Measurements from ENCODE around the gene SIRT4. TPM values are rescaled to one million over a fixed set of nuclear protein-coding genes. Genes with fewer than 3 reads are reported as not detected.

SIRT4 gene
- total and polyA plus RNA-seq, 3 experiments from 2014 or later, result 0.68 to 1.9 (median 1.8) TPM

DNA sequence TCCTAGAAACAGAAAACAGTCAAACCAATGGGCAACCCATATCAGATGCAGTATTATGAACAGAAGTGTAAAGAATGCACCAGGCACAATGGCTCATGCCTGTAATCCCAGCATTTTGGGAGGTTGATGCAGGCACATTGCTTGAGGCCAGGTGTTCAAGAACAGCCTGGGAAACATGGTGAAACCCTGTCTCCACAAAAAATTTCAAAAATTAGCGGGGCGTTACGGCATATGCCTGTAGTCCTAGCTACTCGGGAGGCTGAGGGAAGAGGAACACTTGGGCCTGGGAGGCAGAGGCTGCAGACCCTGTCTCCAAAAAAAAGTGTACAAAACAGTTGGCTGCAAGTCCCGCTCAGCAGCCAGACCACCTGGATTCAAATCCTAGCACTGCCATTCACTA, 41.5 kb upstream of the SIRT4 start:
- no peaks in the 10 kb centered on the region for H3K9me3 ChIP-seq (ENCODE audit: low read length)
- H3K27ac Mint-ChIP-seq, result peak overlapping the region; percentile 12 to 93 (median 80)
- H3K27me3 Mint-ChIP-seq, result no peaks in the 10 kb centered on the region
- H3K4me3 Mint-ChIP-seq, result peak overlapping the region; percentile 24 to 94 (median 64)
- H3K36me3 ChIP-seq (ENCODE audit: insufficient read depth, low read length), result peaks cover 3% of the 10 kb centered on the region
- ChIA-PET POLR2A (interaction anchor here (0.6 to 6.7 kb wide), 3 partner anchors 9 to 418 kb away, joined by 4 to 101 read pairs (median 96); no protein-coding TSS in a partner anchor), CTCF (interaction anchor here (3.7 to 34.4 kb wide), 4 partner anchors 8 to 60 kb away, joined by 19 to 727 read pairs (median 133); partner anchors contain the start of gene RPLP0)
- no peak overlapping the region for H3K4me3 ChIP-seq (ENCODE audit: low read length)
- peaks cover 81 to 94% (median 85%) of the 10 kb centered on the region in 3 donors for H3K4me1 Mint-ChIP-seq
- no peak overlapping the region for H3K27ac ChIP-seq (ENCODE audit: low read depth, low read length)
- no peaks in the 10 kb centered on the region for H3K9me3 Mint-ChIP-seq
- H3K4me1 ChIP-seq (ENCODE audit: insufficient read depth, low read length), result peaks cover 88% of the 10 kb centered on the region
- no peaks in the 10 kb centered on the region for H3K27me3 ChIP-seq (ENCODE audit: insufficient read depth, low read length, poor library complexity, severe bottlenecking)
- DNase-seq, result no peak
- H3K36me3 Mint-ChIP-seq, result peaks cover 0 to 42% (median 14%) of the 10 kb centered on the region in 3 donors

DNA sequence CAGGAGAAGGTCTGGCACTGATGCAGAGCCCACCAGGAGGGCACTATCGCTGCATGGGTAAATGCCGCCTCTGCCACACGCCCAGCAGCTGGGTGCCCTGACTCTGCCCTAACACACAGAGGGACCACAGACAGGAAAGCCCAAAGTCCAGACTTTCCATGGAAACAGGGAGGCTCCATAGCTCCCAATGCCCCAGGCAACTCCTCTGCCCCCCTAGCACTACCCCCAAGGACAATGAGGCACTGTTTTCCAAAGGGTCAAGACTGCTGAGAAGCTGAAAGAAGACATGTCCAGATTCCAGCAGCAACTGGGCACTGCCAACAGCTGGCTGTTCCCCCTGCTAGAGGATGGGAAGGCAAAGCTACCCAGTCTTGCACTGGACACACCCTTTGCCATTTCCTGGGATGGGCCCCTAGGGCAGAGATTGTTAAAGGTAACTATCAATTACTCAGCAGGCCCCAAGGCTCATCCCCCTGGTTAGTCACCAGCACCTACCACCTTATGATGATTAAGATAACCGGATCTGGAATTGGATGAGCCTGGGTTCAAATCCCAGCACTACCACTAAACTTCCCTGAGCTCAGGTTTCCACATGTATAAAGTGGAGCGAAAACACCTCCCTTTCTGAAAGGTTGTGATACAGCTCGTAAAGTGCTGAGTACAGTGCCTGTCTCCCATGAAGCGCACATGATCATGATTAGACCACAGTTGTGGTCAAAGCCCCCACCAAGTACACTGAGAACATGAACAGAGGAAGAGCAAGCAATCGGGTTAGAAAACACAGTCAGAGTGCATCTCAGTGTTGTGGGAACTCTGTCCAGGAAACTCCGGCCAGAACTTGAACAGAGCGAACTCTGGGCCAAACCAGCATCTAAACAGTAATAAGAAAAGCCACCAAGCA, 39.9 kb upstream of the SIRT4 start:
- Mint-ChIP-seq H3K36me3 (peaks cover 0 to 34% (median 12%) of the 10 kb centered on the region in 3 donors), H3K4me3 (peak overlapping the region; percentile 82 to 98 (median 94)), H3K4me1 (peaks cover 71 to 82% (median 73%) of the 10 kb centered on the region in 3 donors), H3K27me3 (peaks cover 0 to 2% of the 10 kb centered on the region in 2 donors), H3K9me3 (peaks cover 0 to 2% (median 0%) of the 10 kb centered on the region in 5 donors), H3K27ac (peak overlapping the region; percentile 59 to 98 (median 91))
- peak overlapping the region; percentile 34 for H3K27ac ChIP-seq (ENCODE audit: low read depth, low read length)
- H3K27me3 ChIP-seq (ENCODE audit: insufficient read depth, low read length, poor library complexity, severe bottlenecking), result no peaks in the 10 kb centered on the region
- no peaks in the 10 kb centered on the region for H3K9me3 ChIP-seq (ENCODE audit: low read length)
- CTCF ChIA-PET, result interaction anchor here (1.0 to 34.4 kb wide), 5 partner anchors 10 to 386 kb away, joined by 3 to 727 read pairs (median 120); partner anchors contain the start of gene RPLP0
- peaks cover 77% of the 10 kb centered on the region for H3K4me1 ChIP-seq (ENCODE audit: insufficient read depth, low read length)
- H3K4me3 ChIP-seq (ENCODE audit: low read length), result peak overlapping the region; percentile 97
- peak in 2 of 5 donors; percentile 40 to 57 for DNase-seq
- H3K36me3 ChIP-seq (ENCODE audit: insufficient read depth, low read length), result peaks cover 3% of the 10 kb centered on the region
- POLR2A ChIA-PET, result interaction anchor here (0.5 to 6.7 kb wide), 6 partner anchors 11 to 61 kb away, joined by 3 to 101 read pairs (median 10); partner anchors contain the start of genes RNU4-1, RNU4-2 and RPLP0

DNA sequence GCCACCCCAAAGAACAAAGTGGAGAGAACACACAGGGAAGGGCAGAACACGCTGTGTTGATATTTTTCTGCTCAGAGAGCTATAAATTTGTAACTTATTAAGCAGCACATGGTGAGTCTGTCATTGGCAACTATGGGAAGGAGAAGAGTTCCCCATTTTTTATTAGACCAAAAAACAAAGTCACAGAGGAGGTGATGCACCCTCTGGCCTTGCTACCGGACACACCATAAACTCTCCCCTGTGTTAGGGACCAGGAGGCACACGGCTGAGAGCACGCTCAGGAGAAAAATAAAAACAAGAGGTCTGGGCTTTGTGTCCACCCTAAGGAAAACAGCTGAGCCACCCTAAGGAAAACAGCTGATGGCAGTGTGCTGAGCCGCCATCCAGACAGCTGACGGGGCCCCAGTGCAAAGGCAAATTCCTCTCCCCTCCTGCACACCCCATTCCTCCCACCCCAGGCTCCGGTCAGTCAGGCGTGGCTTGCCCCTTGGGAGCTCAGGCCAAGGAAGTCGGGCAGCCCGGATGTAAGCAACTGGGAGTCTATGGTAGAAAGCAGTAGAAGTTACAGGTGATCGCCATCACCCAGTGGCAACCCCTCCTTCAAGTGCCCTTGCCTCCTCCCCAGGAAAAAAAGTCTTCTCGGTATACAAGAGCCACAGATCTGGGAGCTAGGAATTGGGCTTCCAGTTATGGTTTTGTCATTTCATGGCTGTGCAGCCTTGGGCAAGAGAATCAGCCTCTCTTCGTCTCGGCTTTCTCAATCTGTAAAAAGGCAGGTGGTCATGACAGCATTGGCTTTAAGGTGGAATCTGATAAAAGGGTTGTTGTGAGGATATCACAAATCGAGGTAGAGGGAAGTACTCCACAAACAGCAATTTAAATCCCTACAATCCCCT, 39.0 kb upstream of the SIRT4 start:
- Mint-ChIP-seq H3K4me1 (peaks cover 63 to 73% (median 64%) of the 10 kb centered on the region in 3 donors), H3K27me3 (peaks cover 0 to 2% of the 10 kb centered on the region in 2 donors), H3K36me3 (peaks cover 0 to 31% (median 12%) of the 10 kb centered on the region in 3 donors), H3K27ac (peak overlapping the region; percentile 63 to 98 (median 91)), H3K9me3 (peaks cover 0 to 2% (median 0%) of the 10 kb centered on the region in 5 donors), H3K4me3 (peak overlapping the region; percentile 82 to 98 (median 94))
- peaks cover 68% of the 10 kb centered on the region for H3K4me1 ChIP-seq (ENCODE audit: insufficient read depth, low read length)
- no peaks in the 10 kb centered on the region for H3K9me3 ChIP-seq (ENCODE audit: low read length)
- peak overlapping the region; percentile 97 for H3K4me3 ChIP-seq (ENCODE audit: low read length)
- ChIA-PET CTCF (interaction anchor here (3.7 to 34.4 kb wide), 4 partner anchors 11 to 62 kb away, joined by 19 to 727 read pairs (median 133); partner anchors contain the start of gene RPLP0), POLR2A (interaction anchor here (0.5 to 6.7 kb wide), 6 partner anchors 12 to 62 kb away, joined by 3 to 101 read pairs (median 10); partner anchors contain the start of genes RNU4-1, RNU4-2 and RPLP0)
- H3K36me3 ChIP-seq (ENCODE audit: insufficient read depth, low read length), result peaks cover 3% of the 10 kb centered on the region
- peak overlapping the region; percentile 82 for H3K27ac ChIP-seq (ENCODE audit: low read depth, low read length)
- no peaks in the 10 kb centered on the region for H3K27me3 ChIP-seq (ENCODE audit: insufficient read depth, low read length, poor library complexity, severe bottlenecking)
- DNase-seq, result no peak

DNA sequence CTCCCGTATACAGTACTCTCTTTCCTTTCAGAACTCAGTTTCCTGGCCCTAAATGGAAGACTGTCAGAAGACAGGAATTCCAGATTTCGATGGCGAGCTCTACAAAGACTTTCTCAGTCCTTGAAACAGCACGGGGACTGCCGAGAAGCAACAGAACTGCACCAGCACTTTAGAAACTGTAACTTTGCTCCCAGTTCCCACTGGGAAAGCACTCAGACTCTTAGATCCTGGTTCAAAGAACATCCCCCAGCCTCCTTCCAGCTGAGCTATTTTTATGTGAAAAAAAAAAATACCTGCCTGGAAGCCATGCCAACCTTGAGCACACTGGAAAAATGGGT, 38.4 kb upstream of the SIRT4 start:
- H3K27ac Mint-ChIP-seq, result peak overlapping the region; percentile 63 to 98 (median 91)

DNA sequence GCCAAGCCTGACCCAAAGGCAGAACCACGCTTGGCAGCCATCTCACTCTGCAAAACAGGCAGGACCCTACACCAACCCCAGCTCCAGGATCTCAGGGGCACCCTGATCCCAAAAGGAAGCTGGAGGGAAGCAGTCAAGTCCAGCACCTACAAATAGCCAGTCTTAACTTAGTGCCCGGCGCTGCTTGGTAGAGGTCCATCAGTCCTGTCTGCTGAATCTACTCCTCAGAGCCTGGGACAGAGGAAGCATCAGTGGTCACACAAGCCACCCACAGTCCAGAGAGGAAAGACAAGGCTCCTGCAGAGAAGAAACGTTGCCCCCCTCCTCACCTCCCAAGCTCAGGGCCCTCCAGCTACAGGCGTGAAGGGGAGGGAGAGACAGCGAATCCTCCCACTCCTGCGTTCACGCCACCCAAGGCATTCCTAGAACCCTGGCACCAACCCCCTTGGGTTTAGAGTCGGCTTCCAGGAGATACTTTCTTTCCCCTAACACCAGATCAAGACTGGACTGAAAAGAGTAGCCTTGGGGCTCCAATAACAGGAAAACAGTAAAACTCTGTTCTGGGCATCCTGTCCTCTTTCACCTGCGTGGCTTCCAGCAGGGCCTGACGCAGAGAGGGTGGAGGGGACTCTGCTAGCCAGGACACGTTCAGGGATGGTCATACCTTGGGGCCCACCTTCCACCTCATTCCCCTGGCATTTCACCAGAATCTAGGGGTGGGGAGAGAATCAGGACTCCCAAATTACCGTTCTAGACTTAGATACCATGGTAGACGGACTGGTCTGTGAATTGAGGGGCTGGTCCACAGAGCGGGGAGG, 37.8 kb upstream of the SIRT4 start:
- peak overlapping the region; percentile 82 for H3K27ac ChIP-seq (ENCODE audit: low read depth, low read length)
- peaks cover 0 to 2% (median 0%) of the 10 kb centered on the region in 5 donors for H3K9me3 Mint-ChIP-seq
- peak overlapping the region; percentile 63 to 98 (median 91) for H3K27ac Mint-ChIP-seq
- DNase-seq, result no peak
- CTCF ChIA-PET, result interaction anchor here (1.4 to 34.4 kb wide), 6 partner anchors 12 to 63 kb away, joined by 4 to 727 read pairs (median 82); partner anchors contain the start of gene RPLP0
- POLR2A ChIA-PET, result interaction anchor here (0.6 to 6.7 kb wide), 6 partner anchors 13 to 63 kb away, joined by 5 to 101 read pairs (median 41); partner anchors contain the start of genes RNU4-1, RNU4-2 and RPLP0
- H3K4me1 Mint-ChIP-seq, result peaks cover 54 to 61% (median 55%) of the 10 kb centered on the region in 3 donors
- H3K27me3 ChIP-seq (ENCODE audit: insufficient read depth, low read length, poor library complexity, severe bottlenecking), result no peaks in the 10 kb centered on the region
- peaks cover 0 to 2% of the 10 kb centered on the region in 2 donors for H3K27me3 Mint-ChIP-seq
- peaks cover 0 to 27% (median 12%) of the 10 kb centered on the region in 3 donors for H3K36me3 Mint-ChIP-seq
- H3K4me3 Mint-ChIP-seq, result peak overlapping the region; percentile 82 to 98 (median 94)
- peaks cover 3% of the 10 kb centered on the region for H3K36me3 ChIP-seq (ENCODE audit: insufficient read depth, low read length)
- H3K4me1 ChIP-seq (ENCODE audit: insufficient read depth, low read length), result peaks cover 58% of the 10 kb centered on the region
- H3K9me3 ChIP-seq (ENCODE audit: low read length), result no peaks in the 10 kb centered on the region
- H3K4me3 ChIP-seq (ENCODE audit: low read length), result peak overlapping the region; percentile 97

More for the DNA sequence above, 38.4 kb upstream of the SIRT4 start:
- POLR2A ChIA-PET, result interaction anchor here (2.7 to 6.7 kb wide), 4 partner anchors 12 to 62 kb away, joined by 12 to 101 read pairs (median 66); partner anchors contain the start of genes RNU4-1, RNU4-2 and RPLP0
- peaks cover 3% of the 10 kb centered on the region for H3K36me3 ChIP-seq (ENCODE audit: insufficient read depth, low read length)
- DNase-seq, result no peak
- peaks cover 62% of the 10 kb centered on the region for H3K4me1 ChIP-seq (ENCODE audit: insufficient read depth, low read length)
- H3K27me3 ChIP-seq (ENCODE audit: insufficient read depth, low read length, poor library complexity, severe bottlenecking), result no peaks in the 10 kb centered on the region
- H3K4me1 Mint-ChIP-seq, result peaks cover 57 to 67% (median 58%) of the 10 kb centered on the region in 3 donors
- peaks cover 0 to 2% of the 10 kb centered on the region in 2 donors for H3K27me3 Mint-ChIP-seq
- H3K4me3 ChIP-seq (ENCODE audit: low read length), result peak overlapping the region; percentile 97
- H3K36me3 Mint-ChIP-seq, result peaks cover 0 to 28% (median 12%) of the 10 kb centered on the region in 3 donors
- peak overlapping the region; percentile 82 to 98 (median 94) for H3K4me3 Mint-ChIP-seq
- peak overlapping the region; percentile 82 for H3K27ac ChIP-seq (ENCODE audit: low read depth, low read length)
- H3K9me3 ChIP-seq (ENCODE audit: low read length), result no peaks in the 10 kb centered on the region
- peaks cover 0 to 2% (median 0%) of the 10 kb centered on the region in 5 donors for H3K9me3 Mint-ChIP-seq
- CTCF ChIA-PET, result interaction anchor here (3.7 to 34.4 kb wide), 4 partner anchors 11 to 63 kb away, joined by 19 to 727 read pairs (median 133); partner anchors contain the start of gene RPLP0

DNA sequence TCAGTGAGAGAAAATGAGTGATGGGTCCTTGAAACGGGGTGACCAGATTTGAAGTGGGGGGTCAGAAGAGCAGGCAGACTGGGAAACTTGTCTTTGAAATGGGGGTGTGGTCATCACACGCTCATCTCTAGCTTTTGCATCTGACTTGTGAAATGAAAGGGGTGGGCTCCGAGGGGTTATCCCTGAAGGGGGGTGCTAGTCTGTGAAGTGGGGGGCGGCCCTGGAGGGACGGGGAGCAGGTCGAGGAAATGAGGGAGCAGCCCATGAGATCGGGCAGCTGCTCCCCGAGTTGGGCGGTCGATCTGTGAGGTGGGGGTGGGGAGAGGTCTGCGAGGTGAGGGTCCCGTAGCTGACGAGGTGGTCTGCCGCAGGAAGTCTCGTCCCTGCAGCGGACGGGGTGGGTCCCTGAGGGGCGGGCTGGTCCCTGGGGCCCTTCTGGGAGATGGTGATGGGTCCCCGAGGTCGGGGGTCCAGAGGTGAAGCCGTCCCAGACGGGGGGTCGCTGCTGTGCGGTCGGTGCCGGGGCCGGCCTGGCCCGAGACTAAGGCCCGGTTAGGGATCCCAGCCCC, 37.1 kb upstream of the SIRT4 start:
- H3K9me3 Mint-ChIP-seq, result peaks cover 0 to 2% (median 0%) of the 10 kb centered on the region in 5 donors
- peaks cover 0 to 22% (median 12%) of the 10 kb centered on the region in 3 donors for H3K36me3 Mint-ChIP-seq
- H3K4me3 Mint-ChIP-seq, result peak overlapping the region; percentile 82 to 98 (median 94)
- peaks cover 3% of the 10 kb centered on the region for H3K36me3 ChIP-seq (ENCODE audit: insufficient read depth, low read length)
- POLR2A ChIA-PET, result interaction anchor here (0.6 to 6.7 kb wide), 10 partner anchors 8 to 64 kb away, joined by 3 to 101 read pairs (median 4); partner anchors contain the start of genes RNU4-1, RNU4-2, RPLP0 and SIRT4
- H3K27ac ChIP-seq (ENCODE audit: low read depth, low read length), result peak overlapping the region; percentile 82
- no peak for DNase-seq
- peaks cover 51% of the 10 kb centered on the region for H3K4me1 ChIP-seq (ENCODE audit: insufficient read depth, low read length)
- peaks cover 0 to 2% of the 10 kb centered on the region in 2 donors for H3K27me3 Mint-ChIP-seq
- H3K27ac Mint-ChIP-seq, result peak overlapping the region; percentile 63 to 98 (median 91)
- H3K4me1 Mint-ChIP-seq, result peaks cover 47 to 55% (median 48%) of the 10 kb centered on the region in 3 donors
- CTCF ChIA-PET, result interaction anchor here (0.6 to 34.4 kb wide), 17 partner anchors 10 to 154 kb away, joined by 3 to 727 read pairs (median 5); partner anchors contain the start of genes RNU4-1, RNU4-2, RPLP0 and SIRT4
- no peaks in the 10 kb centered on the region for H3K27me3 ChIP-seq (ENCODE audit: insufficient read depth, low read length, poor library complexity, severe bottlenecking)
- no peaks in the 10 kb centered on the region for H3K9me3 ChIP-seq (ENCODE audit: low read length)
- H3K4me3 ChIP-seq (ENCODE audit: low read length), result peak overlapping the region; percentile 97

Measured in CD8-positive, alpha-beta memory T cell (primary cell).